ENCODE data around the gene KRTAP6-1. TPM values are rescaled to one million over a fixed set of nuclear protein-coding genes. Genes with fewer than 3 reads are reported as not detected.

The KRTAP6-1 gene
- total and polyA plus RNA-seq, 2 of the 4 experiments (the other 2 are of a cell fraction): not detected

GRCh38 chr21:30580132-30580531 lies 33.6 kb downstream of the KRTAP6-1 start:
- dilution Hi-C loops (cut with HindIII; ENCODE audit: low sequenced_read_pairs, unreplicated experiment): no loop called here
- POLR2A ChIA-PET (ENCODE audit: unreplicated experiment): no interaction called here
- 29% methylated on average over 1 of the region's 3 CpGs; no CpG with 5 or more reads in 1 of the 2 experiments for WGBS, 2 experiments (ENCODE audit: extremely low coverage in 2 of 2, insufficient read length in 1 of 2)

More at GRCh38 chr21:30580132-30580531, 33.6 kb downstream of the KRTAP6-1 start:
- CTCF ChIA-PET: no interaction called here
- no peak for DNase-seq
- Histone ChIP-seq H4K5ac (ENCODE audit: low read depth, low read length) (no peak overlapping the region), H3K18ac (ENCODE audit: low read depth, low read length) (no peak overlapping the region), H2BK5ac (ENCODE audit: low read depth, low read length, poor library complexity, severe bottlenecking) (no peak overlapping the region), H3K4me1 (ENCODE audit: control insufficient read depth, insufficient read depth, low read length) (no peaks in the 10 kb centered on the region), H3K36me3 (ENCODE audit: control insufficient read depth, insufficient read depth, low read length) (no peaks in the 10 kb centered on the region), H3K27me3 (ENCODE audit: control insufficient read depth, insufficient read depth, low read length) (no peaks in the 10 kb centered on the region), H3K23ac (ENCODE audit: low read depth, low read length) (no peak overlapping the region), H4K91ac (ENCODE audit: insufficient read depth, low read depth, low read length) (no peak overlapping the region), H4K20me1 (ENCODE audit: insufficient read depth, low read length) (no peaks in the 10 kb centered on the region), H4K8ac (ENCODE audit: low read depth in 2 of 2, low read length in 2 of 2) (no peak overlapping the region), H2BK15ac (ENCODE audit: low read depth, low read length) (no peak overlapping the region), H2AFZ (replicated peaks; ENCODE audit: low read length, poor library complexity) (no peak overlapping the region), H3K79me1 (ENCODE audit: low read depth in 1 of 2, low read length in 2 of 2) (no peaks in the 10 kb centered on the region), H3K9me3 (ENCODE audit: control insufficient read depth, insufficient read depth, low read length) (peaks cover 6% of the 10 kb centered on the region), H3K56ac (ENCODE audit: extremely low read depth, insufficient read depth, low read length) (no peak overlapping the region), H3K9me1 (ENCODE audit: insufficient read depth, low read length) (no peaks in the 10 kb centered on the region), H3K27ac (ENCODE audit: insufficient read depth, low read length) (no peak overlapping the region), H2BK20ac (ENCODE audit: low read depth, low read length) (no peak overlapping the region), H2AK5ac (ENCODE audit: low read depth, low read length) (no peak overlapping the region), H2AK9ac (replicated peaks; ENCODE audit: low read depth, low read length, poor library complexity) (no peak overlapping the region), H3K4me3 (ENCODE audit: insufficient read depth, low read depth, low read length) (no peak overlapping the region), H3K4ac (ENCODE audit: low read depth, low read length) (no peak overlapping the region), H3K4me2 (ENCODE audit: low read depth, low read length) (no peak overlapping the region), H2BK120ac (ENCODE audit: low read depth, low read length) (no peak overlapping the region), H3K14ac (replicated peaks; ENCODE audit: low read depth, low read length) (no peak overlapping the region), H3K9ac (ENCODE audit: low read depth, low read length) (no peak overlapping the region)
- in situ Hi-C loops (cut with MboI; ENCODE audit: low sequenced_read_pairs): no loop called here
- TF ChIP-seq RCOR1 (IDR thresholded peaks at IDR 0.05; ENCODE audit: insufficient replicate concordance, low read length): no peak
- TF ChIP-seq USF2 (IDR thresholded peaks at IDR 0.05; ENCODE audit: low read depth, low read length): no peak
- no peak for TF ChIP-seq CTCF (conservative IDR thresholded peaks at IDR 0.05; ENCODE audit: low read depth, low read length)
- TF ChIP-seq MAZ (IDR thresholded peaks at IDR 0.05; ENCODE audit: borderline replicate concordance, low read depth, low read length): no peak
- TF ChIP-seq RAD21 (IDR thresholded peaks at IDR 0.05; ENCODE audit: low read length): no peak
- TF ChIP-seq BHLHE40 (IDR thresholded peaks at IDR 0.05; ENCODE audit: low read depth, low read length): no peak
- no peak for ATAC-seq (ENCODE audit: low read depth)
- intact Hi-C loops (cut with micrococcal nuclease): no loop called here
- BruUV-seq (replicated peaks): no TSS peak
